SK-N-SH treated with all-trans-retinoic acid at 6 μM for 48 hours (cell line): Measurements from ENCODE around the gene RAD51B.

Experiments
- BACH2 ChIP-seq: fragments of 250-450 bp; sonication (Bioruptor Pico); IDR thresholded peaks from 2 replicates; pipeline ENCODE4 v1.9.0; 2021; ENCODE audit warnings: mild to moderate bottlenecking, borderline replicate concordance
- RARB ChIP-seq: fragments of 250-450 bp; sonication (Bioruptor Pico); IDR thresholded peaks from 2 replicates; pipeline ENCODE4 v1.8.0; 2021; ENCODE audit warnings: mild to moderate bottlenecking, moderate library complexity
- ZC3H10 ChIP-seq: fragments of 250-450 bp; sonication (Bioruptor Pico); IDR thresholded peaks from 2 replicates; pipeline ENCODE4 v1.5.1; 2021; ENCODE audit warnings: mild to moderate bottlenecking, moderate library complexity

DNA sequence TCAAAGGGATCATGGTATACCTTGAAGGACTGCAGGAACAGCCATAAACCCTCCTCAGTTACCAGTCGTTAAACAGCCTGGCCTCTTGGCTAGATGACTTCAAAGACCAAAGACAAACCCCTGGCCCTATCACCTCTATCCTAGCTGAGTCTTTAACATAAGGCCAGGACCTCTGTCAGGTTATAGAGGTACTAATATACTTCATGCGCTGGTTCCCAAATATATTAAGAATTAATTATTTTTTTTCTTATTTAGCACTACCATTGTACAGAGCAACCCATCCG, 459.8 kb downstream of the RAD51B start:
- TF ChIP-seq RARB (CRISPR knock-in tag) (no peak), ZC3H10 (no peak), BACH2 (no peak)
